RWPE1 (cell line): ENCODE measurements around the gene E2F3.
"Not testable (repeated sequence)": the region's sequence is repeated elsewhere in the genome, so short reads cannot be mapped to it uniquely, and the experiment has no call there.

Experiments
- CTCF ChIA-PET: fragments of 350-600 bp; sonication (Branson Sonifier 250); formaldehyde crosslinking; extraction: SDS; loops from one replicate; lab custom pipeline; 2021; lab: Yijun Ruan, JAX
- POLR2A ChIA-PET: fragments of 400-600 bp; formaldehyde crosslinking; extraction: SDS; loops from one replicate; lab custom pipeline; 2020; ENCODE audit warnings: antibody characterized with exemption; ENCODE audit not compliant: low non-redundant PET; lab: Yijun Ruan, JAX
- DNase-seq: peaks from one replicate; pipeline ENCODE4 v3.0.0; 2012; ENCODE audit warnings: low spot score
- H3K27ac ChIP-seq: fragments of 450-650 bp; 2 replicates; pipeline ENCODE4 v1.5.1; 2017
- TF ChIP-seq, protein P1 (sequence below): fragments of 450-650 bp; conservative IDR thresholded peaks from 2 replicates; pipeline ENCODE4 v1.5.1; 2017; ENCODE audit warnings: low read depth, mild to moderate bottlenecking

Gene E2F3

DNA sequence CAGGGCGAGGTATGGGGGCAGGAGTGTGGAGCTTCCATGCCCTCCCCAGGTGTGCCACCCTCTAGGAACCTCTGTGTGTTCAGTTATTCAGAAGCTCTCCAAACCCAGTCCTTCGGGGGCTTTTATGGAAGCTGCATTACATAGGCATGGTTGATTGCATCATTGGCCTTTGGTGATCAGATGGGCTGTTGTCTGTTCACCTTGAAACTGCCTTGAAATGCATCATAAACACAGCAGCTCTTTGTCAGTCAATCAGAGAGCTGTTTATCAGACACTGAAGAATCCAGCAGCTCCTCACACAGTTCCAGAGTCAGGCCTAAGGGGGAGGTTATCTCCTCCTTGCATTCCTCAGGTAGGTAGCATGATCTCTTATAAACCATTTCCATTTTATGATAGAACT lies 62.4 kb downstream of the E2F3 start:
- TF ChIP-seq, protein P1, sequence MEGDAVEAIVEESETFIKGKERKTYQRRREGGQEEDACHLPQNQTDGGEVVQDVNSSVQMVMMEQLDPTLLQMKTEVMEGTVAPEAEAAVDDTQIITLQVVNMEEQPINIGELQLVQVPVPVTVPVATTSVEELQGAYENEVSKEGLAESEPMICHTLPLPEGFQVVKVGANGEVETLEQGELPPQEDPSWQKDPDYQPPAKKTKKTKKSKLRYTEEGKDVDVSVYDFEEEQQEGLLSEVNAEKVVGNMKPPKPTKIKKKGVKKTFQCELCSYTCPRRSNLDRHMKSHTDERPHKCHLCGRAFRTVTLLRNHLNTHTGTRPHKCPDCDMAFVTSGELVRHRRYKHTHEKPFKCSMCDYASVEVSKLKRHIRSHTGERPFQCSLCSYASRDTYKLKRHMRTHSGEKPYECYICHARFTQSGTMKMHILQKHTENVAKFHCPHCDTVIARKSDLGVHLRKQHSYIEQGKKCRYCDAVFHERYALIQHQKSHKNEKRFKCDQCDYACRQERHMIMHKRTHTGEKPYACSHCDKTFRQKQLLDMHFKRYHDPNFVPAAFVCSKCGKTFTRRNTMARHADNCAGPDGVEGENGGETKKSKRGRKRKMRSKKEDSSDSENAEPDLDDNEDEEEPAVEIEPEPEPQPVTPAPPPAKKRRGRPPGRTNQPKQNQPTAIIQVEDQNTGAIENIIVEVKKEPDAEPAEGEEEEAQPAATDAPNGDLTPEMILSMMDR = no peak
- H3K27ac ChIP-seq = no peak overlapping the region; the same call in 1 of the 2 replicates
- ChIA-PET POLR2A (no interaction called here), CTCF (no interaction called here)
- DNase-seq = no peak

DNA sequence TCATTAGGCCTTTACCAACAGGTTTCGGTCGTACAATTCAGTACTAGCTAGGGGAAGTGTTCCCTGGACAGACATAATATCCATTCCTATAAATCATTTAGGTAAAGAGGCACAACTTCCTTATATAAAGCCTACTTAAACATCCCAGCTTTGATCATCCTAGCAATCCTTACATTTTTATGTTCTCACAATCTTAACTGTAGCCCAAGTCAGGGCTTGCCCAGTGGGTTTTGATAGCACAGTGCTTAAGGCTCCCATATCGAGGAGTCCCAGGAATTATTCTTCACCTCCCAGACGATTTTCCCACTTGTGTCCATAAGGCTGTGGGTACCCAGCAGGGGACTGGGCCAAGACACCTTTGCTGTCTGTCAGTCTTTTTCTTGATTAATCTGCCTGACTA lies 63.2 kb downstream of the E2F3 start:
- TF ChIP-seq, protein P1 = no peak
- H3K27ac ChIP-seq = no peak overlapping the region
- ChIA-PET CTCF (no interaction called here), POLR2A (no interaction called here)
- no peak for DNase-seq

DNA sequence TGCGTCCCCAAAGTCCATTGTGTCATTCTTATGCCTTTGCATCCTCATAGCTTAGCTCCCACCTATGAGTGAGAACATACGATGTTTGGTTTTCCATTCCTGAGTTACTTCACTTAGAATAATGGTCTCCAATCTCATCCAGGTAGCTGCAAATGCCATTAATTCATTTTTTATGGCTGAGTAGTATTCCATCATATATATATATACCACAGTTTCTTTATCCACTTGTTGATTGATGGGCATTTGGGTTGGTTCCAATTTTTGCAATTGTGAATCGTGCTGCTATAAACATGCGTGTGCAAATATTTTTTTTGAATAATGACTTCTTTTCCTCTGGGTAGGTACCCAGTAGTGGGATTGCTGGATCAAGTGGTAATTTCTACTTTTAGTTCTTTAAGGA lies 63.9 kb downstream of the E2F3 start:
- CTCF ChIA-PET, POLR2A ChIA-PET, H3K27ac ChIP-seq, DNase-seq: not testable (repeated sequence)

DNA sequence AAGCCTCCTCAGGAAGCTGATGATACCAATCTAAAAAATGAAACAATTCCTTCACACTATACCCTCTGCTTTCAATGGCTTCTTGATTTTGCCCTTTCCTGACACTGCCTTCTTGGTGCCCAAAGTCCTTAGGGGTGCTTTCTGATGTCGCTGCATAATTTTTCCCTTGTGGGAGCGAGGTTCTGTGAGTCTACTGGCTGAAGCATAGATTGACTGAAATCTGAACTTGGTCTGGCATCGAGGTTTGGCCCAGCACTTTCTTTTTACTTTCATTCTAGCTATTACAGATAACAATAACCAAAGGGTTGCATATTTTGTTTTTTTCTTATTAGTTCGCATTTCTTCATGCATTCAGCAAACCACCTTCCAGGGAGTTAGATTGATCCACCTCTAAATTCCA lies 65.8 kb downstream of the E2F3 start:
- TF ChIP-seq, protein P1 = no peak
- H3K27ac ChIP-seq = no peak overlapping the region
- POLR2A ChIA-PET = no interaction called here
- CTCF ChIA-PET = no interaction called here
- DNase-seq = no peak

DNA sequence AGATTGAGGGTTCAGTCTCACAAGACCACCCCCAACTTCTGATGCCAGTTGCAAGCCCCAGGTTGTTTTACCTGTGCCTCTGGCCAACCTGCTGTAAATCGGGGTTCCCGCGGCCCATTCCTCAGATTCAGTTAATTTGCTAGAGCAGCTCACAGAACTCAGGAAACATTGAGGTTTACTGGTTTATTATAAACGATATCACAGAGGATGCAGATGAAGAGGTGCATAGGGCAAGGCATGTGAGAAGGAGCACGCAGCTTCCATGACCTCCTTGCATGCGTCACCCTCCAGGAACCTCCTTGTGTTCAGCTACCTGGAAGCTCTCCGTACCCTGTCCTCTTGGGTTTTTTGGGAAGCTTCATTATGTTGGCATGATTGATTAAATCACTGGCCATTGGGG lies 66.5 kb downstream of the E2F3 start:
- ChIA-PET POLR2A (no interaction called here), CTCF (no interaction called here)
- no peak for DNase-seq
- TF ChIP-seq, protein P1 = no peak
- no peak overlapping the region for H3K27ac ChIP-seq

DNA sequence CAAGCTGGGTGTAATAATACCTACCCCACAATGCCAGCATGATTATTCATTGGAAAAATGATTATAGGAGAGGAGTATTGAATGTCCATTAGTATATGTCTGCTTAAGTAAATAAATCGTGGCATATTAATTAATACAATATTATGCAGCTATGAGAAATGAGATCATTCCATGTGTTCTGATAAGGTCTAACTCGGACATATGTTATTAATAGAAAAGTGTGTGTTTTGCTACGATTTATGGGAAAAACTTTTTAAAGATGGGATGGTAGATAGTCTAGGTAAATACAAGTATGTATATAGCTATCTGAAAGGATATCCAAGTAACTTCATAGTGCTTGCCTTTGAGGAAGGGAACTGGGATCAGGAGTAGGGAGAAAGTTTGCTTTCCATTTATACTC lies 71.1 kb downstream of the E2F3 start:
- POLR2A ChIA-PET = no interaction called here
- no peak overlapping the region for H3K27ac ChIP-seq
- DNase-seq = no peak
- TF ChIP-seq, protein P1 = no peak
- CTCF ChIA-PET = no interaction called here

DNA sequence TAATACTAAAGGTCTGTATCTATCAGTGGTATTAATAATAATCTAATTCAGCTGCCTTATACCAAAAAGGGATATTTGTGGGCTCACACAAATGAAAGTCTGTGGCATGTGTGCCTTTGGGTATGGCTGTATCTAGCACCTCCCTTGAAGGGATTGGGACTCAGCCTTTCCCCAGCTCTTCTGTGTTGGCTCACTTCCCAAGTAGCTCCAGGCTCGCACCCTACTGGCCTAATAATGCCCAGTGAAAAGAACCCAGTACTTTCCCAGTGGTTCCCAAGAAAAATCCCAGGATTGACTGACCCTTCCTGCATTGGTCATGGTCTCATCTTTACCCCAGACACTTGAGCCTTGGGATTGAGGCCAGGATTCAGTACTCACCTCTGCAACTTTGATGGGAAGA lies 71.8 kb downstream of the E2F3 start:
- no peak overlapping the region for H3K27ac ChIP-seq
- CTCF ChIA-PET = no interaction called here
- TF ChIP-seq, protein P1 = no peak
- DNase-seq = no peak
- POLR2A ChIA-PET = no interaction called here
